H9 (cell line): ENCODE measurements around the gene CDC42EP4. TPM values are rescaled to one million over a fixed set of nuclear protein-coding genes. Genes with fewer than 3 reads are reported as not detected.
A peak's percentile ranks its signal among the peaks of the same experiment; 100 is the strongest.

Source experiments
- DNase-seq: peaks from one replicate; pipeline ENCODE4 v3.0.0-alpha.2; 2017
- H2AFZ ChIP-seq: one replicate; pipeline ENCODE4 v1.6.1; 2013; ENCODE audit warnings: mild to moderate bottlenecking, low read length, control low read depth, moderate library complexity
- H2AK5ac ChIP-seq: 2 replicates; pipeline ENCODE4 v1.6.1; 2013; ENCODE audit warnings: low read length, control low read depth, mixed read lengths; ENCODE audit not compliant: insufficient read length
- H2BK120ac ChIP-seq: one replicate; pipeline ENCODE4 v1.6.1; 2013; ENCODE audit warnings: low read depth, mild to moderate bottlenecking, low read length, control low read depth, inconsistent platforms; ENCODE audit not compliant: poor library complexity, severe bottlenecking
- H2BK12ac ChIP-seq: 2 replicates; pipeline ENCODE4 v1.6.1; 2013; ENCODE audit warnings: low read length, control low read depth, mixed read lengths, low read depth; ENCODE audit not compliant: insufficient read length
- H2BK15ac ChIP-seq: 2 replicates; pipeline ENCODE4 v1.6.1; 2013; ENCODE audit warnings: low read depth, low read length, control low read depth
- H2BK20ac ChIP-seq: one replicate; pipeline ENCODE4 v1.6.1; 2013; ENCODE audit warnings: low read depth, mild to moderate bottlenecking, low read length, control low read depth, inconsistent platforms; ENCODE audit not compliant: poor library complexity, severe bottlenecking
- H2BK5ac ChIP-seq: 2 replicates; pipeline ENCODE4 v1.6.1; 2013; ENCODE audit warnings: low read length, control low read depth, mixed read lengths; ENCODE audit not compliant: insufficient read length
- H3K14ac ChIP-seq: 2 replicates; pipeline ENCODE4 v1.6.1; 2013; ENCODE audit warnings: low read length, control low read depth; ENCODE audit not compliant: insufficient read depth
- H3K18ac ChIP-seq: 2 replicates; pipeline ENCODE4 v1.6.1; 2013; ENCODE audit warnings: low read depth, mild to moderate bottlenecking, mixed read lengths, low read length, control low read depth; ENCODE audit not compliant: insufficient read length
- H3K23ac ChIP-seq: 2 replicates; pipeline ENCODE4 v1.6.1; 2013; ENCODE audit warnings: low read length, control low read depth, mixed read lengths, low read depth; ENCODE audit not compliant: insufficient read length
- H3K23me2 ChIP-seq: 2 replicates; pipeline ENCODE4 v1.6.1; 2013; ENCODE audit warnings: low read depth, mild to moderate bottlenecking, mixed read lengths, low read length, control low read depth; ENCODE audit not compliant: insufficient read length, poor library complexity, severe bottlenecking
- H3K27ac ChIP-seq: 2 replicates; pipeline ENCODE4 v1.5.1; 2013; ENCODE audit warnings: low read length, control low read depth, mixed read lengths, low read depth; ENCODE audit not compliant: insufficient read length
- H3K27me3 ChIP-seq: 2 replicates; pipeline ENCODE4 v1.6.1; 2013; ENCODE audit warnings: low read length, control low read depth, inconsistent platforms; ENCODE audit not compliant: insufficient read depth
- H3K4ac ChIP-seq: 2 replicates; pipeline ENCODE4 v1.6.1; 2013; ENCODE audit warnings: low read depth, mild to moderate bottlenecking, control low read depth, inconsistent platforms, low read length, moderate library complexity
- H3K4me1 ChIP-seq: 2 replicates; pipeline ENCODE4 v1.6.1; 2013; ENCODE audit warnings: low read length, control low read depth, inconsistent platforms; ENCODE audit not compliant: insufficient read depth
- H3K4me2 ChIP-seq: 2 replicates; pipeline ENCODE4 v1.6.1; 2013; ENCODE audit warnings: low read length, control low read depth, mixed read lengths; ENCODE audit not compliant: insufficient read length, insufficient read depth
- H3K56ac ChIP-seq: 2 replicates; pipeline ENCODE4 v1.6.1; 2013; ENCODE audit warnings: low read depth, mild to moderate bottlenecking, mixed read lengths, low read length, control low read depth; ENCODE audit not compliant: insufficient read length
- H3K79me1 ChIP-seq: 2 replicates; pipeline ENCODE4 v1.6.1; 2013; ENCODE audit warnings: low read depth, mild to moderate bottlenecking, moderate library complexity, low read length, control low read depth, inconsistent platforms; ENCODE audit not compliant: insufficient read depth, poor library complexity, severe bottlenecking
- H3K79me2 ChIP-seq: 2 replicates; pipeline ENCODE4 v1.6.1; 2013; ENCODE audit warnings: low read length, control low read depth, inconsistent platforms; ENCODE audit not compliant: insufficient read depth
- H3K9ac ChIP-seq: 2 replicates; pipeline ENCODE4 v1.6.1; 2013; ENCODE audit warnings: low read length, control low read depth, mixed read lengths; ENCODE audit not compliant: insufficient read length; ENCODE audit errors: extremely low read depth
- H3K9me3 ChIP-seq: one replicate; pipeline ENCODE4 v1.6.1; 2013; ENCODE audit warnings: low read depth, low read length, inconsistent platforms; ENCODE audit not compliant: control insufficient read depth
- H3T11ph ChIP-seq: one replicate; pipeline ENCODE4 v1.6.1; 2013; ENCODE audit warnings: mild to moderate bottlenecking, low read length, control low read depth, inconsistent platforms
- H4K20me1 ChIP-seq: one replicate; pipeline ENCODE4 v1.6.1; 2013; ENCODE audit not compliant: control insufficient read depth, insufficient read length, insufficient read depth
- H4K5ac ChIP-seq: 2 replicates; pipeline ENCODE4 v1.6.1; 2013; ENCODE audit warnings: low read depth, mild to moderate bottlenecking, mixed read lengths, low read length, control low read depth; ENCODE audit not compliant: insufficient read length
- H4K8ac ChIP-seq: replicated peaks from 2 replicates; pipeline ENCODE4 v1.6.1; 2013; ENCODE audit warnings: low read length, control low read depth, mixed read lengths, low read depth; ENCODE audit not compliant: insufficient read length
- H4K91ac ChIP-seq: 2 replicates; pipeline ENCODE4 v1.6.1; 2013; ENCODE audit warnings: low read depth, mild to moderate bottlenecking, moderate library complexity, mixed read lengths, low read length, control low read depth; ENCODE audit not compliant: insufficient read length
- H3K27ac Mint-ChIP-seq, 3 experiments: 2 replicates in 2 of 3; 3 replicates in 1 of 3; pipeline ENCODE4 v1.8.0; 2020 to 2021; ENCODE audit warnings: mixed read lengths in 3 of 3, mild to moderate bottlenecking in 1 of 3, moderate library complexity in 1 of 3
- H3K27me3 Mint-ChIP-seq: 2 replicates; pipeline ENCODE4 v1.8.0; 2021; ENCODE audit warnings: low read depth, mild to moderate bottlenecking, moderate library complexity, mixed read lengths
- H3K36me3 Mint-ChIP-seq, 3 experiments: 2 replicates in 2 of 3; 3 replicates in 1 of 3; pipeline ENCODE4 v1.8.0; 2020 to 2021; ENCODE audit warnings: low read depth in 3 of 3, mixed read lengths in 3 of 3; ENCODE audit not compliant: insufficient read depth in 1 of 3
- H3K4me1 Mint-ChIP-seq, 2 experiments: 2 replicates each; pipeline ENCODE4 v1.8.0; 2020; ENCODE audit warnings: mixed read lengths in 2 of 2
- H3K4me3 Mint-ChIP-seq, 2 experiments: 2 replicates in 1 of 2; 3 replicates in 1 of 2; pipeline ENCODE4 v1.8.0; 2020 to 2021; ENCODE audit warnings: mild to moderate bottlenecking in 2 of 2, mixed read lengths in 2 of 2, moderate library complexity in 1 of 2
- H3K9me3 Mint-ChIP-seq, 2 experiments: 2 replicates in 1 of 2; 3 replicates in 1 of 2; pipeline ENCODE4 v1.8.0; 2020; ENCODE audit warnings: mild to moderate bottlenecking in 2 of 2, mixed read lengths in 2 of 2, moderate library complexity in 1 of 2
- WGBS: extraction: QIAGEN DNeasy Blood & Tissue Kit; methylation state at CpG from one replicate; pipeline ENCODE4 v1.1.7; 2013; ENCODE audit warnings: missing lambda C conversion rate, low lambda C conversion rate, mixed read lengths; ENCODE audit not compliant: insufficient read length; ENCODE audit errors: extremely low coverage; 5-methylcytosine and 5-hydroxymethylcytosine counted together
- total RNA-seq: library from RNA; stranded (reverse); gene quantifications from 2 replicates; pipeline ENCODE4 v1.2.1, GENCODE V29; 2021
- TF ChIP-seq, protein P1 (sequence below): fragments of 200-600 bp; sonication (generic); conservative IDR thresholded peaks from 3 replicates; pipeline ENCODE4 v1.8.0; 2021; ENCODE audit warnings: antibody characterized with exemption, mild to moderate bottlenecking

The CDC42EP4 gene
- total RNA-seq, 1 experiment from 2014 or later: 27.1 TPM

DNA sequence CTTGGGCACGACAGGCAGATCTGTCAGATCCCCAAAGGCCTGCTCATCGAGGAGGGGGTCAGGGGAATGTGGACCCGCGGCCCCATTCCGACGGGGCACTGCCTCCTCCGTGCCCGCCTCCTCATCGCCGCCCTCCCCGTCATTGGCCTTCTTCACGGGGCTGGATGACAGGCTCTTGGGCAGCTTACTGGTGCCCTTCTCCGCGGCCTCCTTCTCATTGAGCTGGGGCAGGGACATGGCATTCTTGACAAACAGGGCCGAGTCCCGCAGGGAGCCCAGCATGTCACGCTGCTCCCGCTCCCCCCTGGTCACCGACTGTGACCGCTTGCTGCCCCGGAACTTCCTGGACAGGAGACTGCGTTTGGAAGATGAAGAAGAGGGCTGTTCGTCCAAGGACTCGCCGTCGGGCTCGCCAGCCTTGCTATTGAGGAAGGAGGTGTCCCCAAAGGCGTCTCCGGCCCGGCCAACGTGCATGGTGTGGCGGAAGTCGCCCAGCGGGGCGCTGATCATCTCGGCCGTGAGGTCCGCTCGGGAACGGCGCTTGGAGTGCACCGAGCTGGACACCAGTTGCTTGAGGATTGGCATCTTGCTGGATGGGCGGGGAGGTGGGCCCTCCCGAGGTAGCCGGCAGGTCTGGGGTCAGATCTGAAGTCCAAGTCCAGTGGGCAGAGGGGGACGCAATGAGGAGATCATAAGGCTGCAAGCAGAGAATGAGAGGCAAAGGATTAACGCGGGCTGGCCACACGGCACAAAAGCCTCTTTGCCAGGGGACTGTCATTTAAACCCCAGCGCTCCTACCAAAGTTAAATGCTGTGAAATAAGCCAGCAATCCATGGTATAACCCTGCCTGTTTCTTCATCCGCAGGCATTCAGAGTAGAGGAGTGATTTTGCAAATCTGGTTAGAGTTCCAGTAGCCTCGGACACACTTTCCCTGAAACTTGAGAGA lies 25.6 kb downstream of the CDC42EP4 start:
- Histone ChIP-seq H3K23me2 (no peaks in the 10 kb centered on the region), H2BK120ac (no peak overlapping the region), H4K91ac (no peak overlapping the region), H3K79me2 (no peaks in the 10 kb centered on the region), H4K20me1 (no peaks in the 10 kb centered on the region), H3K18ac (no peak overlapping the region), H3K14ac (no peak overlapping the region; the same call in 1 of the 2 replicates), H3K9me3 (no peaks in the 10 kb centered on the region), H2BK20ac (no peak overlapping the region), H2BK15ac (no peak overlapping the region), H2BK12ac (no peak overlapping the region), H3K27ac (no peak overlapping the region), H3K27me3 (no peaks in the 10 kb centered on the region), H3K4me2 (no peak overlapping the region), H4K8ac (no peak overlapping the region), H3K9ac (no peak overlapping the region), H3K23ac (no peak overlapping the region), H2AFZ (no peak overlapping the region), H2BK5ac (no peak overlapping the region), H3K79me1 (no peaks in the 10 kb centered on the region), H4K5ac (no peak overlapping the region), H2AK5ac (no peak overlapping the region), H3K4me1 (peaks cover 3% of the 10 kb centered on the region; the same call in 1 of the 2 replicates), H3K4ac (no peak overlapping the region), H3T11ph (no peak overlapping the region), H3K56ac (no peak overlapping the region)
- no peak for DNase-seq
- peak overlapping the region in 2 of 3 experiments; percentile 56 to 86; a peak in 3 of 7 replicates for H3K27ac Mint-ChIP-seq
- H3K4me1 Mint-ChIP-seq: peaks cover 37 to 48% of the 10 kb centered on the region in 2 experiments
- H3K27me3 Mint-ChIP-seq: no peaks in the 10 kb centered on the region
- TF ChIP-seq, protein P1, sequence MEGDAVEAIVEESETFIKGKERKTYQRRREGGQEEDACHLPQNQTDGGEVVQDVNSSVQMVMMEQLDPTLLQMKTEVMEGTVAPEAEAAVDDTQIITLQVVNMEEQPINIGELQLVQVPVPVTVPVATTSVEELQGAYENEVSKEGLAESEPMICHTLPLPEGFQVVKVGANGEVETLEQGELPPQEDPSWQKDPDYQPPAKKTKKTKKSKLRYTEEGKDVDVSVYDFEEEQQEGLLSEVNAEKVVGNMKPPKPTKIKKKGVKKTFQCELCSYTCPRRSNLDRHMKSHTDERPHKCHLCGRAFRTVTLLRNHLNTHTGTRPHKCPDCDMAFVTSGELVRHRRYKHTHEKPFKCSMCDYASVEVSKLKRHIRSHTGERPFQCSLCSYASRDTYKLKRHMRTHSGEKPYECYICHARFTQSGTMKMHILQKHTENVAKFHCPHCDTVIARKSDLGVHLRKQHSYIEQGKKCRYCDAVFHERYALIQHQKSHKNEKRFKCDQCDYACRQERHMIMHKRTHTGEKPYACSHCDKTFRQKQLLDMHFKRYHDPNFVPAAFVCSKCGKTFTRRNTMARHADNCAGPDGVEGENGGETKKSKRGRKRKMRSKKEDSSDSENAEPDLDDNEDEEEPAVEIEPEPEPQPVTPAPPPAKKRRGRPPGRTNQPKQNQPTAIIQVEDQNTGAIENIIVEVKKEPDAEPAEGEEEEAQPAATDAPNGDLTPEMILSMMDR: no peak
- no CpG with 5 or more reads among the region's 52 CpGs for WGBS
- H3K4me3 Mint-ChIP-seq: no peak overlapping the region
- H3K36me3 Mint-ChIP-seq: peaks cover 2 to 9% (median 7%) of the 10 kb centered on the region in 3 experiments; a peak in 6 of 7 replicates
- no peaks in the 10 kb centered on the region for H3K9me3 Mint-ChIP-seq
